SK-N-SH (cell line): ENCODE data around the gene CBX3.

ENCODE experiments used
- EP300 ChIP-seq, 2 experiments: IDR thresholded peaks; 2 replicates each; pipeline versions ENCODE4 v1.4.0 to v1.6.1; 2012; ENCODE audit warnings: borderline replicate concordance in 1 of 2, low read depth in 1 of 2, low read length in 1 of 2
- EZH2phosphoT487 ChIP-seq: fragments of 200-600 bp; sonication (generic); IDR thresholded peaks from 2 replicates; pipeline ENCODE4 v1.6.1; 2017; ENCODE audit warnings: low read depth, mixed run types, mild to moderate bottlenecking, antibody characterized with exemption, moderate library complexity, borderline replicate concordance
- FOSL2 ChIP-seq: IDR thresholded peaks from 2 replicates; pipeline ENCODE4 v1.4.0; 2012; ENCODE audit warnings: low read depth, mild to moderate bottlenecking, moderate library complexity, borderline replicate concordance
- GABPA ChIP-seq: IDR thresholded peaks from 2 replicates; pipeline ENCODE4 v1.4.0; 2012; ENCODE audit warnings: low read depth, mild to moderate bottlenecking
- MEF2A ChIP-seq: IDR thresholded peaks from 2 replicates; pipeline ENCODE4 v1.4.0; 2012; ENCODE audit warnings: low read depth, borderline replicate concordance
- MXI1 ChIP-seq: IDR thresholded peaks from 2 replicates; pipeline ENCODE4 v1.6.1; 2012; ENCODE audit warnings: mild to moderate bottlenecking, low read depth, low read length, improper control_type of control experiment
- NFIC ChIP-seq: IDR thresholded peaks from 2 replicates; pipeline ENCODE4 v1.4.0; 2012; ENCODE audit warnings: borderline replicate concordance
- POLR2AphosphoS5 ChIP-seq: IDR thresholded peaks from 2 replicates; pipeline ENCODE4 v1.6.1; 2012; ENCODE audit warnings: low read depth, low read length
- RXRA ChIP-seq: IDR thresholded peaks from 2 replicates; pipeline ENCODE4 v1.4.0; 2012; ENCODE audit warnings: low read depth, mild to moderate bottlenecking, borderline replicate concordance
- SMC3 ChIP-seq: IDR thresholded peaks from 2 replicates; pipeline ENCODE4 v1.6.1; 2012; ENCODE audit warnings: low read depth, low read length, improper control_type of control experiment
- TAF1 ChIP-seq: IDR thresholded peaks from 2 replicates; pipeline ENCODE4 v1.6.1; 2012; ENCODE audit warnings: low read depth, mild to moderate bottlenecking, low read length, moderate library complexity, borderline replicate concordance
- TF ChIP-seq, protein P1 (sequence below): fragments of 200-600 bp; sonication (generic); IDR thresholded peaks from 2 replicates; pipeline ENCODE4 v1.6.1; 2017; ENCODE audit warnings: antibody characterized with exemption, mild to moderate bottlenecking, moderate library complexity
- TF ChIP-seq, protein P2 (sequence below): IDR thresholded peaks from 2 replicates; pipeline ENCODE4 v1.4.0; 2012; ENCODE audit warnings: low read depth

GRCh38 chr7:26216049-26216448 lies 14.5 kb downstream of the CBX3 start:
- TF ChIP-seq SMC3 (no peak), POLR2AphosphoS5 (no peak), MXI1 (no peak), TAF1 (no peak), RXRA (no peak), NFIC (no peak), EZH2phosphoT487 (no peak), MEF2A (no peak), GABPA (no peak), EP300 (IDR thresholded peaks at IDR 0.05; ENCODE audit: borderline replicate concordance in 1 of 2, low read depth in 1 of 2, low read length in 1 of 2) (no peak), FOSL2 (no peak)
- TF ChIP-seq, protein P1, sequence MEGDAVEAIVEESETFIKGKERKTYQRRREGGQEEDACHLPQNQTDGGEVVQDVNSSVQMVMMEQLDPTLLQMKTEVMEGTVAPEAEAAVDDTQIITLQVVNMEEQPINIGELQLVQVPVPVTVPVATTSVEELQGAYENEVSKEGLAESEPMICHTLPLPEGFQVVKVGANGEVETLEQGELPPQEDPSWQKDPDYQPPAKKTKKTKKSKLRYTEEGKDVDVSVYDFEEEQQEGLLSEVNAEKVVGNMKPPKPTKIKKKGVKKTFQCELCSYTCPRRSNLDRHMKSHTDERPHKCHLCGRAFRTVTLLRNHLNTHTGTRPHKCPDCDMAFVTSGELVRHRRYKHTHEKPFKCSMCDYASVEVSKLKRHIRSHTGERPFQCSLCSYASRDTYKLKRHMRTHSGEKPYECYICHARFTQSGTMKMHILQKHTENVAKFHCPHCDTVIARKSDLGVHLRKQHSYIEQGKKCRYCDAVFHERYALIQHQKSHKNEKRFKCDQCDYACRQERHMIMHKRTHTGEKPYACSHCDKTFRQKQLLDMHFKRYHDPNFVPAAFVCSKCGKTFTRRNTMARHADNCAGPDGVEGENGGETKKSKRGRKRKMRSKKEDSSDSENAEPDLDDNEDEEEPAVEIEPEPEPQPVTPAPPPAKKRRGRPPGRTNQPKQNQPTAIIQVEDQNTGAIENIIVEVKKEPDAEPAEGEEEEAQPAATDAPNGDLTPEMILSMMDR: no peak
- TF ChIP-seq, protein P2, sequence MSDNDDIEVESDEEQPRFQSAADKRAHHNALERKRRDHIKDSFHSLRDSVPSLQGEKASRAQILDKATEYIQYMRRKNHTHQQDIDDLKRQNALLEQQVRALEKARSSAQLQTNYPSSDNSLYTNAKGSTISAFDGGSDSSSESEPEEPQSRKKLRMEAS: no peak
